TTC549 (cell line): ENCODE data around the gene WDR55.
"Not testable (repeated sequence)": the region's sequence is repeated elsewhere in the genome, so short reads cannot be mapped to it uniquely, and the experiment has no call there.

Experiments used
- FAIRE-seq: peaks from 2 replicates; lab custom pipeline; 2012; peaks lifted over from hg19 to GRCh38; lab: Jason Lieb, UNC

WDR55 gene

DNA sequence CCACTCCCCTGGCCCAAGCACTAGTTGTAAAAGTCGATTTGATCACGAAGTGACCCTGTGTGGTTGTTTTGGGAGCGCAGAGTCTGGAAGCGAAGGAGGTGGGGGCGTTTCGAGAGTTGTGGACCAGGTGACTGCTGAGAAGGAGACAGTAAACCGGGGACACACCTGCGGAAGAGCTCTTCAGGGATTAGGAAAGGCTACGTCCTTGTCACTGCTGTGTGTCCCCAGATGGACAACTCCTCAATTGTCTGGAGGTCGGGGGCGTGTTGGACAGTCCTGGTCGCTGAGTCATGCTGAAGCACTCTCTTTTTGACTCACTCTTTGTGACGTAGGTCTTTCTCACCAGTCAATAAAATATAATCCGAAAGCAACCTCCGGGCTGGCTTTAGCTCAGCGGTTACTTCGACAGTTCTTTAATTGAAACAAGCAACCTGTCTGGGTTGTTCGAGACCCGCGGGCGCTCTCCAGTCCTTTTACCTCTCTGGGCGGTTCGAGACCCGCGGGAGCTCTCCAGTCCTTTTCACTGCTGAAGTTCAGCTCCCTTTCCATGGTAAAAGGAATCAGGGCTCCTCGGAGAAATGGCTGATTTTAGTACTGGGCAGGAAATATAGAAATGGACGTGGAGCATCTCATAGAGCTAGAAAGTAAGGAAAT, 46.3 kb downstream of the WDR55 start:
- peak; percentile 84 for FAIRE-seq

- FAIRE-seq, result no peak
Observed at GRCh38 chr5:140711794-140712193, 47.1 kb downstream of the WDR55 start.

DNA sequence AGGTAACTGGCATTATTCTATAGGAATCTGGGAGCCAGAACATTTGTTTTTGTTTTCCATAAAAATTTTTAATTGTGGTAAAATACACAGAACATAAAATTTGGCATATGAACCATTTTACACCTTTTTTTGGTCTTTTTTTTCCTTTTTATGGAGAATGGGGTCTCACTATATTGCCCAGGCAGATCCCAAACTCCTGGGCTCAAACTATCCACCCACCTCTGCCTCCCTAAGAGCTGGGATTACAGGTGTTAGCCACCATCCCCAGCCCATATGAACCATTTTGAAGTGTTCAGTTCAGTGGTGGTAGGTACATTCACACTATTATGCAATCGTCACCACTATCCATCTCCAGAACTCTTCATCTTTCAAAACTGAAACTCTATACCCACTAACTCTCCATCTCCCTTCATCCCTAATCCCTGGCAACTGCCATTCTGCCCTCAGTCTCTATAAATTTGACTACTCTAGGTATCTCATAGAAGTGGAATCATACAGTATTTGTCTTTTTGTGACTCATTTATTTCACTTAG, 48.9 kb downstream of the WDR55 start:
- no peak for FAIRE-seq

DNA sequence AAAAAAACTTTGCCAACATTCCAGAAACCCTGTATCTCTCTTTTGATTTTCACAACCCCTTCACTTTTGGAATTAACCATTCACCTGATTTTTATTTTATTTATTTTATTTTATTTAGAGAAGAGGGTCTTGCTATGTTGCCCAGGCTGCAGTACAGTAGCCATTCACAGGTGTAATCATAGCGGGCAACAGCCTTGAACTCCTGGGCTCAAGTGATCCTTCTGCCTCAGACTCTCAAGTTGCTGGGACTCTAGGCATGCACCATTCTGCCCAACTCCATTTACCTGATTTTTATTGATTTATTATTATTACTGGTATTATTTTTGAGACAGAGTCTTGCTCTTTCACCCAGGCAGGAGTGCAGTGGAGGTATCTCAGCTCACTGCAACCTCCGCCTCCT, 51.5 kb downstream of the WDR55 start:
- not testable (repeated sequence) for FAIRE-seq

DNA sequence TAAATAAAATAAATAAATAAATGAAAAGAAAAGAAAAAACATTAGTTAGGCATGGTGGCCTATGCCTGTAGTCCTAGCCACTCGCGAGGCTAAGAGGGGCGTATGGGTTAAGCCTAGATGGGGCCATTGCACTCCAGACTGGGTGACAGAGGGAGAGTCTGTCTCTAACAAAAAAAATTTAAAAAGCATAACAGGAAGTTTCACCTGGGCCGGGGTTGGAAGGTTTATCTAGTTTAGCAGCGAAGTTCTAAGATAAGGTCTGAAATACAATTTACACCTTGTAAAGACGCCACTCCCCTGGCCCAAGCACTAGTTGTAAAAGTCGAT, 53.5 kb downstream of the WDR55 start:
- FAIRE-seq, result no peak

GRCh38 chr5:140720738-140721137, 56.0 kb downstream of the WDR55 start:
- not testable (repeated sequence) for FAIRE-seq

- not testable (repeated sequence) for FAIRE-seq
Observed at GRCh38 chr5:140721395-140721794, 56.7 kb downstream of the WDR55 start.
